HEK293 (cell line): ENCODE measurements around the gene NOSIP.
A peak's percentile ranks its signal among the peaks of the same experiment; 100 is the strongest.

Experiments
- KLF7 ChIP-seq: fragments of 450-650 bp; formaldehyde crosslinking; IDR thresholded peaks from 2 replicates; pipeline ENCODE4 v1.5.1; 2016; ENCODE audit warnings: missing biosample characterization, missing genetic modification characterization, borderline replicate concordance
- SP3 ChIP-seq: fragments of 450-650 bp; formaldehyde crosslinking; IDR thresholded peaks from 2 replicates; pipeline ENCODE4 v1.5.1; 2016; ENCODE audit warnings: missing biosample characterization, missing genetic modification characterization
- ZBTB20 ChIP-seq: fragments of 450-650 bp; formaldehyde crosslinking; IDR thresholded peaks from 2 replicates; pipeline ENCODE4 v1.5.1; 2016; ENCODE audit warnings: missing biosample characterization, missing genetic modification characterization
- ZFP69B ChIP-seq: fragments of 450-650 bp; formaldehyde crosslinking; IDR thresholded peaks from 2 replicates; pipeline ENCODE4 v1.5.1; 2016; ENCODE audit warnings: missing biosample characterization, missing genetic modification characterization
- ZNF10 ChIP-seq: fragments of 450-650 bp; formaldehyde crosslinking; IDR thresholded peaks from 2 replicates; pipeline ENCODE4 v1.5.1; 2017; ENCODE audit warnings: missing biosample characterization, missing genetic modification characterization
- ZNF175 ChIP-seq: fragments of 450-650 bp; formaldehyde crosslinking; IDR thresholded peaks from 2 replicates; pipeline ENCODE4 v1.5.1; 2016; ENCODE audit warnings: missing biosample characterization, missing genetic modification characterization
- ZNF2 ChIP-seq: fragments of 450-650 bp; formaldehyde crosslinking; IDR thresholded peaks from 2 replicates; pipeline ENCODE4 v1.5.1; 2016; ENCODE audit warnings: missing biosample characterization, missing genetic modification characterization
- ZNF223 ChIP-seq: fragments of 450-650 bp; formaldehyde crosslinking; IDR thresholded peaks from 2 replicates; pipeline ENCODE4 v1.5.1; 2016; ENCODE audit warnings: missing biosample characterization, missing genetic modification characterization
- ZNF544 ChIP-seq: fragments of 450-650 bp; formaldehyde crosslinking; IDR thresholded peaks from 2 replicates; pipeline ENCODE4 v1.5.0; 2017; ENCODE audit warnings: missing biosample characterization, missing genetic modification characterization
- ZNF658 ChIP-seq: fragments of 450-650 bp; formaldehyde crosslinking; IDR thresholded peaks from 2 replicates; pipeline ENCODE4; 2016; ENCODE audit warnings: missing biosample characterization, missing genetic modification characterization
- ZNF677 ChIP-seq: fragments of 450-650 bp; IDR thresholded peaks from 2 replicates; pipeline ENCODE4 v1.5.0; 2018; ENCODE audit warnings: missing biosample characterization, mild to moderate bottlenecking, missing genetic modification characterization, moderate library complexity
- TF ChIP-seq, protein P1 (sequence below): fragments of 450-650 bp; formaldehyde crosslinking; IDR thresholded peaks from 2 replicates; pipeline ENCODE4 v1.5.1; 2017; ENCODE audit warnings: missing biosample characterization, missing genetic modification characterization
- TF ChIP-seq, protein P2 (sequence below): fragments of 450-650 bp; formaldehyde crosslinking; IDR thresholded peaks from 2 replicates; pipeline ENCODE4 v1.5.1; 2016; ENCODE audit warnings: missing biosample characterization, missing genetic modification characterization
- TF ChIP-seq, protein P3 (sequence below): fragments of 450-650 bp; formaldehyde crosslinking; IDR thresholded peaks from 2 replicates; pipeline ENCODE4 v1.5.1; 2016; ENCODE audit warnings: missing biosample characterization, missing genetic modification characterization, borderline replicate concordance
- TF ChIP-seq, protein P4 (sequence below): fragments of 450-650 bp; formaldehyde crosslinking; IDR thresholded peaks from 2 replicates; pipeline ENCODE4 v1.5.1; 2016; ENCODE audit warnings: missing biosample characterization, missing genetic modification characterization
- TF ChIP-seq, protein P5 (sequence below): fragments of 450-650 bp; formaldehyde crosslinking; IDR thresholded peaks from 2 replicates; pipeline ENCODE4 v1.5.1; 2016; ENCODE audit warnings: missing biosample characterization, missing genetic modification characterization
- TF ChIP-seq, protein P6 (sequence below): fragments of 450-650 bp; formaldehyde crosslinking; IDR thresholded peaks from 2 replicates; pipeline ENCODE4 v1.5.1; 2016; ENCODE audit warnings: missing biosample characterization, missing genetic modification characterization
- TF ChIP-seq, protein P7 (sequence below): fragments of 450-650 bp; formaldehyde crosslinking; IDR thresholded peaks from 2 replicates; pipeline ENCODE4 v1.5.1; 2016; ENCODE audit warnings: missing biosample characterization, missing genetic modification characterization
- TF ChIP-seq, protein P8 (sequence below): fragments of 450-650 bp; formaldehyde crosslinking; IDR thresholded peaks from 2 replicates; pipeline ENCODE4 v1.5.1; 2016; ENCODE audit warnings: missing biosample characterization, missing genetic modification characterization, low read depth

The NOSIP gene

DNA sequence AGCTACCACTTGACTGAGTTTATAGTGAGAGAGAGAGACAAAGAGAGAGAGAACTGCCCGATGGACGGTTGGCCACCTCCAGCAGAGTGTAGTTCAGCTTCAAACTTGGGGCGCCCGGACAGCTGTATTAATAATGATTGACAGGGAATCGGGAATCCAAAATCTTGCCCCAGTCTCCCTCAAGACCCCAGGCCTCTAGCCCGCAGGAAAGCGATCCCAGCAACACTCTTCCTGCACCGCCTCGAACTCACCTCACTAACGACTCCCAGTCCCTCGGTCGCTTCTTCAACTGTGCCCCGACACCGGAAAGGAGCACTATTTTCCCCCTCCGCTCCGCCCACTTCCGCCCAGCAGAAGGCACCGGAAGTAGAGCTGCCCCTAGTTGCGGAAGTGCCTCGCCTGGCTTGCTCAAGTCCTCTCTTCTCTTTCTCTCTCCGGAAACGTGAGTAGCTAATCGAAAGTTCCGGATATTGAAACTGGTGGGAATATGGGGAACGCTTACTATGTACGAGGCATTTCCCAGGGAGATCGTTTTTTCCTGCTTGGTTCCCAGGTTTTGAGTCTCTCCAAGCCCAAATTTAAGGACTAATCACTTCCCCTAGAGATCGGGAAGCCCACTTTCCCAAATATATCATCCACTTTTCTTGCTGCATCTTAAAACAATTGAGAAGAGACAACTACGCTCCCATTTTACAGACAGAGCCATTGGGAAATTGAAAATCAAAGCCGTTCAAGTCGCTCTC lies at the start of gene NOSIP (continued):
- TF ChIP-seq, protein P1, sequence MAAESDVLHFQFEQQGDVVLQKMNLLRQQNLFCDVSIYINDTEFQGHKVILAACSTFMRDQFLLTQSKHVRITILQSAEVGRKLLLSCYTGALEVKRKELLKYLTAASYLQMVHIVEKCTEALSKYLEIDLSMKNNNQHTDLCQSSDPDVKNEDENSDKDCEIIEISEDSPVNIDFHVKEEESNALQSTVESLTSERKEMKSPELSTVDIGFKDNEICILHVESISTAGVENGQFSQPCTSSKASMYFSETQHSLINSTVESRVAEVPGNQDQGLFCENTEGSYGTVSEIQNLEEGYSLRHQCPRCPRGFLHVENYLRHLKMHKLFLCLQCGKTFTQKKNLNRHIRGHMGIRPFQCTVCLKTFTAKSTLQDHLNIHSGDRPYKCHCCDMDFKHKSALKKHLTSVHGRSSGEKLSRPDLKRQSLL (tag by site-specific recombination), result peak; percentile 65; the same call in 1 of the 2 replicates
- 0 out of 2 replicates have a peak, but pooled peaks have one; percentile 66 for TF ChIP-seq ZNF10 (tag by site-specific recombination)
- TF ChIP-seq ZNF223 (tag by site-specific recombination), result no peak
- TF ChIP-seq, protein P2, sequence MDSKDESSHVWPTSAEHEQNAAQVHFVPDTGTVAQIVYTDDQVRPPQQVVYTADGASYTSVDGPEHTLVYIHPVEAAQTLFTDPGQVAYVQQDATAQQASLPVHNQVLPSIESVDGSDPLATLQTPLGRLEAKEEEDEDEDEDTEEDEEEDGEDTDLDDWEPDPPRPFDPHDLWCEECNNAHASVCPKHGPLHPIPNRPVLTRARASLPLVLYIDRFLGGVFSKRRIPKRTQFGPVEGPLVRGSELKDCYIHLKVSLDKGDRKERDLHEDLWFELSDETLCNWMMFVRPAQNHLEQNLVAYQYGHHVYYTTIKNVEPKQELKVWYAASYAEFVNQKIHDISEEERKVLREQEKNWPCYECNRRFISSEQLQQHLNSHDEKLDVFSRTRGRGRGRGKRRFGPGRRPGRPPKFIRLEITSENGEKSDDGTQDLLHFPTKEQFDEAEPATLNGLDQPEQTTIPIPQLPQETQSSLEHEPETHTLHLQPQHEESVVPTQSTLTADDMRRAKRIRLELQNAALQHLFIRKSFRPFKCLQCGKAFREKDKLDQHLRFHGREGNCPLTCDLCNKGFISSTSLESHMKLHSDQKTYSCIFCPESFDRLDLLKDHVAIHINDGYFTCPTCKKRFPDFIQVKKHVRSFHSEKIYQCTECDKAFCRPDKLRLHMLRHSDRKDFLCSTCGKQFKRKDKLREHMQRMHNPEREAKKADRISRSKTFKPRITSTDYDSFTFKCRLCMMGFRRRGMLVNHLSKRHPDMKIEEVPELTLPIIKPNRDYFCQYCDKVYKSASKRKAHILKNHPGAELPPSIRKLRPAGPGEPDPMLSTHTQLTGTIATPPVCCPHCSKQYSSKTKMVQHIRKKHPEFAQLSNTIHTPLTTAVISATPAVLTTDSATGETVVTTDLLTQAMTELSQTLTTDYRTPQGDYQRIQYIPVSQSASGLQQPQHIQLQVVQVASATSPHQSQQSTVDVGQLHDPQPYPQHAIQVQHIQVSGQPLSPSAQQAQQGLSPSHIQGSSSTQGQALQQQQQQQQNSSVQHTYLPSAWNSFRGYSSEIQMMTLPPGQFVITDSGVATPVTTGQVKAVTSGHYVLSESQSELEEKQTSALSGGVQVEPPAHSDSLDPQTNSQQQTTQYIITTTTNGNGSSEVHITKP (tag by site-specific recombination), result peak; percentile 52; the same call in 1 of the 2 replicates
- TF ChIP-seq, protein P3, sequence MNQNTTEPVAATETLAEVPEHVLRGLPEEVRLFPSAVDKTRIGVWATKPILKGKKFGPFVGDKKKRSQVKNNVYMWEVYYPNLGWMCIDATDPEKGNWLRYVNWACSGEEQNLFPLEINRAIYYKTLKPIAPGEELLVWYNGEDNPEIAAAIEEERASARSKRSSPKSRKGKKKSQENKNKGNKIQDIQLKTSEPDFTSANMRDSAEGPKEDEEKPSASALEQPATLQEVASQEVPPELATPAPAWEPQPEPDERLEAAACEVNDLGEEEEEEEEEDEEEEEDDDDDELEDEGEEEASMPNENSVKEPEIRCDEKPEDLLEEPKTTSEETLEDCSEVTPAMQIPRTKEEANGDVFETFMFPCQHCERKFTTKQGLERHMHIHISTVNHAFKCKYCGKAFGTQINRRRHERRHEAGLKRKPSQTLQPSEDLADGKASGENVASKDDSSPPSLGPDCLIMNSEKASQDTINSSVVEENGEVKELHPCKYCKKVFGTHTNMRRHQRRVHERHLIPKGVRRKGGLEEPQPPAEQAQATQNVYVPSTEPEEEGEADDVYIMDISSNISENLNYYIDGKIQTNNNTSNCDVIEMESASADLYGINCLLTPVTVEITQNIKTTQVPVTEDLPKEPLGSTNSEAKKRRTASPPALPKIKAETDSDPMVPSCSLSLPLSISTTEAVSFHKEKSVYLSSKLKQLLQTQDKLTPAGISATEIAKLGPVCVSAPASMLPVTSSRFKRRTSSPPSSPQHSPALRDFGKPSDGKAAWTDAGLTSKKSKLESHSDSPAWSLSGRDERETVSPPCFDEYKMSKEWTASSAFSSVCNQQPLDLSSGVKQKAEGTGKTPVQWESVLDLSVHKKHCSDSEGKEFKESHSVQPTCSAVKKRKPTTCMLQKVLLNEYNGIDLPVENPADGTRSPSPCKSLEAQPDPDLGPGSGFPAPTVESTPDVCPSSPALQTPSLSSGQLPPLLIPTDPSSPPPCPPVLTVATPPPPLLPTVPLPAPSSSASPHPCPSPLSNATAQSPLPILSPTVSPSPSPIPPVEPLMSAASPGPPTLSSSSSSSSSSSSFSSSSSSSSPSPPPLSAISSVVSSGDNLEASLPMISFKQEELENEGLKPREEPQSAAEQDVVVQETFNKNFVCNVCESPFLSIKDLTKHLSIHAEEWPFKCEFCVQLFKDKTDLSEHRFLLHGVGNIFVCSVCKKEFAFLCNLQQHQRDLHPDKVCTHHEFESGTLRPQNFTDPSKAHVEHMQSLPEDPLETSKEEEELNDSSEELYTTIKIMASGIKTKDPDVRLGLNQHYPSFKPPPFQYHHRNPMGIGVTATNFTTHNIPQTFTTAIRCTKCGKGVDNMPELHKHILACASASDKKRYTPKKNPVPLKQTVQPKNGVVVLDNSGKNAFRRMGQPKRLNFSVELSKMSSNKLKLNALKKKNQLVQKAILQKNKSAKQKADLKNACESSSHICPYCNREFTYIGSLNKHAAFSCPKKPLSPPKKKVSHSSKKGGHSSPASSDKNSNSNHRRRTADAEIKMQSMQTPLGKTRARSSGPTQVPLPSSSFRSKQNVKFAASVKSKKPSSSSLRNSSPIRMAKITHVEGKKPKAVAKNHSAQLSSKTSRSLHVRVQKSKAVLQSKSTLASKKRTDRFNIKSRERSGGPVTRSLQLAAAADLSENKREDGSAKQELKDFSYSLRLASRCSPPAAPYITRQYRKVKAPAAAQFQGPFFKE, result no peak
- peak; percentile 78 for TF ChIP-seq ZFP69B
- no peak for TF ChIP-seq ZNF658 (tag by site-specific recombination)
- TF ChIP-seq, protein P4, sequence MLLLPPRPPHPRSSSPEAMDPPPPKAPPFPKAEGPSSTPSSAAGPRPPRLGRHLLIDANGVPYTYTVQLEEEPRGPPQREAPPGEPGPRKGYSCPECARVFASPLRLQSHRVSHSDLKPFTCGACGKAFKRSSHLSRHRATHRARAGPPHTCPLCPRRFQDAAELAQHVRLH (tag by site-specific recombination), result peak; percentile 98
- TF ChIP-seq ZBTB20 (tag by site-specific recombination), result peak; percentile 93
- TF ChIP-seq ZNF677 (tag by site-specific recombination), result no peak
- TF ChIP-seq ZNF2, result peak; percentile 81
- TF ChIP-seq, protein P5, sequence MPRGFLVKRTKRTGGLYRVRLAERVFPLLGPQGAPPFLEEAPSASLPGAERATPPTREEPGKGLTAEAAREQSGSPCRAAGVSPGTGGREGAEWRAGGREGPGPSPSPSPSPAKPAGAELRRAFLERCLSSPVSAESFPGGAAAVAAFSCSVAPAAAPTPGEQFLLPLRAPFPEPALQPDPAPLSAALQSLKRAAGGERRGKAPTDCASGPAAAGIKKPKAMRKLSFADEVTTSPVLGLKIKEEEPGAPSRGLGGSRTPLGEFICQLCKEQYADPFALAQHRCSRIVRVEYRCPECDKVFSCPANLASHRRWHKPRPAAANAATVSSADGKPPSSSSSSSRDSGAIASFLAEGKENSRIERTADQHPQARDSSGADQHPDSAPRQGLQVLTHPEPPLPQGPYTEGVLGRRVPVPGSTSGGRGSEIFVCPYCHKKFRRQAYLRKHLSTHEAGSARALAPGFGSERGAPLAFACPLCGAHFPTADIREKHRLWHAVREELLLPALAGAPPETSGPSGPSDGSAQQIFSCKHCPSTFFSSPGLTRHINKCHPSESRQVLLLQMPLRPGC (tag by site-specific recombination), result peak; percentile 73
- TF ChIP-seq, protein P6, sequence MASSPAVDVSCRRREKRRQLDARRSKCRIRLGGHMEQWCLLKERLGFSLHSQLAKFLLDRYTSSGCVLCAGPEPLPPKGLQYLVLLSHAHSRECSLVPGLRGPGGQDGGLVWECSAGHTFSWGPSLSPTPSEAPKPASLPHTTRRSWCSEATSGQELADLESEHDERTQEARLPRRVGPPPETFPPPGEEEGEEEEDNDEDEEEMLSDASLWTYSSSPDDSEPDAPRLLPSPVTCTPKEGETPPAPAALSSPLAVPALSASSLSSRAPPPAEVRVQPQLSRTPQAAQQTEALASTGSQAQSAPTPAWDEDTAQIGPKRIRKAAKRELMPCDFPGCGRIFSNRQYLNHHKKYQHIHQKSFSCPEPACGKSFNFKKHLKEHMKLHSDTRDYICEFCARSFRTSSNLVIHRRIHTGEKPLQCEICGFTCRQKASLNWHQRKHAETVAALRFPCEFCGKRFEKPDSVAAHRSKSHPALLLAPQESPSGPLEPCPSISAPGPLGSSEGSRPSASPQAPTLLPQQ (tag by site-specific recombination), result peak; percentile 85
- TF ChIP-seq, protein P7, sequence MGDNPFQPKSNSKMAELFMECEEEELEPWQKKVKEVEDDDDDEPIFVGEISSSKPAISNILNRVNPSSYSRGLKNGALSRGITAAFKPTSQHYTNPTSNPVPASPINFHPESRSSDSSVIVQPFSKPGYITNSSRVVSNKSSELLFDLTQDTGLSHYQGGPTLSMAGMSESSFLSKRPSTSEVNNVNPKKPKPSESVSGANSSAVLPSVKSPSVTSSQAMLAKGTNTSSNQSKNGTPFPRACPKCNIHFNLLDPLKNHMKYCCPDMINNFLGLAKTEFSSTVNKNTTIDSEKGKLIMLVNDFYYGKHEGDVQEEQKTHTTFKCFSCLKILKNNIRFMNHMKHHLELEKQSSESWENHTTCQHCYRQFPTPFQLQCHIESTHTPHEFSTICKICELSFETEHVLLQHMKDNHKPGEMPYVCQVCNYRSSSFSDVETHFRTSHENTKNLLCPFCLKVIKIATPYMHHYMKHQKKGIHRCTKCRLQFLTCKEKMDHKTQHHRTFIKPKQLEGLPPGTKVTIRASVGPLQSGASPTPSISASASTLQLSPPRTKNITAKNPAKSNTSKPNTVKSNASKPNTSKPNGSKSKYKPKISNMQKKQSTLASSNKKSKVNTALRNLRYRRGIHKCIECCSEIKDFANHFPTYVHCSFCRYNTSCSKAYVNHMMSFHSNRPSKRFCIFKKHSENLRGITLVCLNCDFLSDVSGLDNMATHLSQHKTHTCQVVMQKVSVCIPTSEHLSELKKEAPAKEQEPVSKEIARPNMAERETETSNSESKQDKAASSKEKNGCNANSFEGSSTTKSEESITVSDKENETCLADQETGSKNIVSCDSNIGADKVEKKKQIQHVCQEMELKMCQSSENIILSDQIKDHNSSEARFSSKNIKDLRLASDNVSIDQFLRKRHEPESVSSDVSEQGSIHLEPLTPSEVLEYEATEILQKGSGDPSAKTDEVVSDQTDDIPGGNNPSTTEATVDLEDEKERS (tag by site-specific recombination), result peak; percentile 54; the same call in 1 of the 2 replicates
- TF ChIP-seq, protein P8, sequence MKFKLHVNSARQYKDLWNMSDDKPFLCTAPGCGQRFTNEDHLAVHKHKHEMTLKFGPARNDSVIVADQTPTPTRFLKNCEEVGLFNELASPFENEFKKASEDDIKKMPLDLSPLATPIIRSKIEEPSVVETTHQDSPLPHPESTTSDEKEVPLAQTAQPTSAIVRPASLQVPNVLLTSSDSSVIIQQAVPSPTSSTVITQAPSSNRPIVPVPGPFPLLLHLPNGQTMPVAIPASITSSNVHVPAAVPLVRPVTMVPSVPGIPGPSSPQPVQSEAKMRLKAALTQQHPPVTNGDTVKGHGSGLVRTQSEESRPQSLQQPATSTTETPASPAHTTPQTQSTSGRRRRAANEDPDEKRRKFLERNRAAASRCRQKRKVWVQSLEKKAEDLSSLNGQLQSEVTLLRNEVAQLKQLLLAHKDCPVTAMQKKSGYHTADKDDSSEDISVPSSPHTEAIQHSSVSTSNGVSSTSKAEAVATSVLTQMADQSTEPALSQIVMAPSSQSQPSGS (tag by site-specific recombination), result no peak
- no peak for TF ChIP-seq ZNF544 (tag by site-specific recombination)
- TF ChIP-seq SP3 (tag by site-specific recombination), result peak; percentile 97
- TF ChIP-seq ZNF175, result no peak
- peak; percentile 92; the same call in 1 of the 2 replicates for TF ChIP-seq KLF7 (tag by site-specific recombination)
